Measurements from ENCODE around the gene PRR13.

GRCh38 chr12:53430116-53430515, 11.4 kb upstream of the PRR13 start:
- no peak for TF ChIP-seq CTCF (IDR thresholded peaks at IDR 0.05)
- no peak for TF ChIP-seq POLR2A (IDR thresholded peaks at IDR 0.05)

Measured in body of pancreas (tissue), 4 donors.